Bronchial epithelial cell (primary cell): ENCODE measurements around the gene YDJC. TPM values are rescaled to one million over a fixed set of nuclear protein-coding genes. Genes with fewer than 3 reads are reported as not detected.

Source experiments
- DNase-seq: peaks from one replicate; pipeline ENCODE4 v3.0.0-alpha.2; 2010; ENCODE audit warnings: low read depth
- FAIRE-seq: peaks from 2 replicates; lab custom pipeline; 2011; peaks lifted over from hg19 to GRCh38; lab: Jason Lieb, UNC
- H3K27me3 ChIP-seq: 2 replicates; pipeline ENCODE4 v1.5.1; 2011; ENCODE audit warnings: low read length; ENCODE audit not compliant: control insufficient read depth, insufficient read depth
- H3K36me3 ChIP-seq: 2 replicates; pipeline ENCODE4 v1.5.1; 2011; ENCODE audit warnings: low read length; ENCODE audit not compliant: control insufficient read depth, insufficient read depth
- H3K4me3 ChIP-seq: 2 replicates; pipeline ENCODE4 v1.5.1; 2011; ENCODE audit warnings: mild to moderate bottlenecking, low read depth, low read length, control low read depth
- total RNA-seq: library from RNA; depleted of rRNA; stranded (reverse); fragments of >200 nt; gene quantifications from 2 replicates; pipeline ENCODE4 v1.2.1, GENCODE V29; 2014
- TF ChIP-seq, protein P1 (sequence below): IDR thresholded peaks from 2 replicates; pipeline ENCODE4 v1.5.1; 2011; ENCODE audit warnings: mild to moderate bottlenecking, moderate library complexity, low read length, control low read depth, inconsistent platforms; ENCODE audit not compliant: insufficient read depth, severe bottlenecking

The YDJC gene
- total RNA-seq, 1 donor from 2014 or later = 67.9 TPM

GRCh38 chr22:21579474-21579851 lies 50.4 kb downstream of the YDJC start:
- Histone ChIP-seq H3K27me3 (no peaks in the 10 kb centered on the region), H3K36me3 (peaks cover 2% of the 10 kb centered on the region), H3K4me3 (no peak overlapping the region)
- TF ChIP-seq, protein P1, sequence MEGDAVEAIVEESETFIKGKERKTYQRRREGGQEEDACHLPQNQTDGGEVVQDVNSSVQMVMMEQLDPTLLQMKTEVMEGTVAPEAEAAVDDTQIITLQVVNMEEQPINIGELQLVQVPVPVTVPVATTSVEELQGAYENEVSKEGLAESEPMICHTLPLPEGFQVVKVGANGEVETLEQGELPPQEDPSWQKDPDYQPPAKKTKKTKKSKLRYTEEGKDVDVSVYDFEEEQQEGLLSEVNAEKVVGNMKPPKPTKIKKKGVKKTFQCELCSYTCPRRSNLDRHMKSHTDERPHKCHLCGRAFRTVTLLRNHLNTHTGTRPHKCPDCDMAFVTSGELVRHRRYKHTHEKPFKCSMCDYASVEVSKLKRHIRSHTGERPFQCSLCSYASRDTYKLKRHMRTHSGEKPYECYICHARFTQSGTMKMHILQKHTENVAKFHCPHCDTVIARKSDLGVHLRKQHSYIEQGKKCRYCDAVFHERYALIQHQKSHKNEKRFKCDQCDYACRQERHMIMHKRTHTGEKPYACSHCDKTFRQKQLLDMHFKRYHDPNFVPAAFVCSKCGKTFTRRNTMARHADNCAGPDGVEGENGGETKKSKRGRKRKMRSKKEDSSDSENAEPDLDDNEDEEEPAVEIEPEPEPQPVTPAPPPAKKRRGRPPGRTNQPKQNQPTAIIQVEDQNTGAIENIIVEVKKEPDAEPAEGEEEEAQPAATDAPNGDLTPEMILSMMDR = no peak
- no peak for FAIRE-seq
- no peak for DNase-seq

Other genes with a start within 250 kb of the YDJC start
- under 0.01 TPM in 1 of 2 replicates, not detected in the other for gene RIMBP3B, start 246.3 kb downstream of the YDJC start, total RNA-seq
- 1.8 and 3.2 TPM in 2 replicates for gene HIC2, start 212.7 kb downstream of the YDJC start, total RNA-seq
- 1.3 TPM in 2 replicates for gene TMEM191C, start 162.6 kb downstream of the YDJC start, total RNA-seq
- under 0.01 TPM in 2 replicates for gene RIMBP3C, start 78.6 kb downstream of the YDJC start, total RNA-seq
- gene UBE2L3, start 62.3 kb downstream of the YDJC start, total RNA-seq = 14.7 and 23.3 TPM in 2 replicates
- gene CCDC116, start 2.7 kb upstream of the YDJC start, total RNA-seq = not detected in 2 replicates
- gene SDF2L1, start 12.3 kb upstream of the YDJC start, total RNA-seq = 33.0 and 67.9 TPM in 2 replicates
- 30.0 and 32.6 TPM in 2 replicates for gene PPIL2, start 36.0 kb upstream of the YDJC start, total RNA-seq
- gene YPEL1, start 105.8 kb upstream of the YDJC start, total RNA-seq = 0.13 and 0.26 TPM in 2 replicates
- gene MAPK1, start 237.6 kb upstream of the YDJC start, total RNA-seq = 28.8 and 44.0 TPM in 2 replicates